ENCODE data around the gene SUDS3. TPM values are rescaled to one million over a fixed set of nuclear protein-coding genes. Genes with fewer than 3 reads are reported as not detected.

SUDS3 gene
- total and polyA plus RNA-seq, 12 donors, result 13.3 to 75.3 (median 27.5) TPM

DNA sequence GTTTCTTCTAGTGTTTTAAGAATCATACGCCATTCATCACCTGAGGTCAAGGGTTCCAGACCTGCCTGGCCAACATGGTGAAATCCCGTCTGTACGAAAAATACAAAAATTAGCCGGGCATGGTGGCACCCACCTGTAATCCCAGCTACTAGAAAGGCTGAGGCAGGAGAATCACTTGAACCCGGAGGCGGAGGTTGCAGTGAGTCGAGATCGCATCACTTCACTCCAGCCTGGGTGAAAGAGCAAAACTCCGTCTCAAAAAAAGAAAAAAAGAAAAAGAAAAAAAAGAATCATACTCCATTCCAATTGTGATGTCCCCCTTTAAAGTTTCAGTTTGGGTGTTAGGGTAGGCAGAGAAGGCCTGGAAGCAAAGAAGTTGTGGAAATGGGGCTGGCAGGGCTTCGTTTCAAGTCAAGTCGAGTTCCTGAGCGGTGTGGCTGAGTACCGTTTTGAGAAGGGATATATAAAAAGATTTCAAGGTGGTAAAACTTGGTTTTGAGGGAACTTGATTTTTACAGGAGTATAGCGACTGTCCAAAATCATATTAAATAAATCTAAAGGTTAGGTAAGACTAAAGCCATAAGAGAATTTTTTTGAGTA, 2.1 kb upstream of the SUDS3 start:
- DNase-seq, result no peak
- Histone ChIP-seq H3K27me3 (no peaks in the 10 kb centered on the region), H3K27ac (no peak overlapping the region), H3K4me1 (replicated peaks in 1 of 2) (peaks cover 0 to 44% of the 10 kb centered on the region in 2 donors), H3K9me3 (replicated peaks in 1 of 3) (no peaks in the 10 kb centered on the region), H3K36me3 (replicated peaks in 1 of 2) (no peaks in the 10 kb centered on the region), H3K4me3 (no peak overlapping the region)
- TF ChIP-seq, protein P1, sequence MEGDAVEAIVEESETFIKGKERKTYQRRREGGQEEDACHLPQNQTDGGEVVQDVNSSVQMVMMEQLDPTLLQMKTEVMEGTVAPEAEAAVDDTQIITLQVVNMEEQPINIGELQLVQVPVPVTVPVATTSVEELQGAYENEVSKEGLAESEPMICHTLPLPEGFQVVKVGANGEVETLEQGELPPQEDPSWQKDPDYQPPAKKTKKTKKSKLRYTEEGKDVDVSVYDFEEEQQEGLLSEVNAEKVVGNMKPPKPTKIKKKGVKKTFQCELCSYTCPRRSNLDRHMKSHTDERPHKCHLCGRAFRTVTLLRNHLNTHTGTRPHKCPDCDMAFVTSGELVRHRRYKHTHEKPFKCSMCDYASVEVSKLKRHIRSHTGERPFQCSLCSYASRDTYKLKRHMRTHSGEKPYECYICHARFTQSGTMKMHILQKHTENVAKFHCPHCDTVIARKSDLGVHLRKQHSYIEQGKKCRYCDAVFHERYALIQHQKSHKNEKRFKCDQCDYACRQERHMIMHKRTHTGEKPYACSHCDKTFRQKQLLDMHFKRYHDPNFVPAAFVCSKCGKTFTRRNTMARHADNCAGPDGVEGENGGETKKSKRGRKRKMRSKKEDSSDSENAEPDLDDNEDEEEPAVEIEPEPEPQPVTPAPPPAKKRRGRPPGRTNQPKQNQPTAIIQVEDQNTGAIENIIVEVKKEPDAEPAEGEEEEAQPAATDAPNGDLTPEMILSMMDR (IDR thresholded peaks at IDR 0.05), result no peak
- no peak for TF ChIP-seq POLR2A (IDR thresholded peaks at IDR 0.05)
- intact Hi-C loops (cut with DNase I), result loop anchor here in 1 of 2 donors (10.0 kb wide), 1 partner anchor 499 kb away; no protein-coding TSS in a partner anchor
- WGBS, 4 donors, result 91 to 94% (median 93%) methylated on average over 14 of the region's 14 CpGs

DNA sequence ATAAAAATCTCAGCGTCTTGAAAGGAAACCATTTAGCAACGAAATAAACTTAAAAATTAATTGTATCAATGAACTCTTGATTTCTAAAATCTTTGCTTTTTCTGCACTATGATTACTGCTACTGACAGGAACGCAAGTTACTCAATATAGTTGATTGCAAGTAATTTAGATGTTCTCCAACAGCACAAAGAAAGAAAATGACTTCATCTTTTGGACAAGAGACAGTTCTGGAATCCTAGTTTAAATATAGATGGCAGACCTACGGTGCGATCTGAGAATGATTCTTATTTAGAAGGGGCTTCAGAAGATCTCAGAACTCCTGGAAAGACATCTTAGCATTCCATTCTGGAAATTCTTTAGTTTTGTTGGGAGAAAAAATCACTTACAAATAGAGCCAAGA, 1.4 kb upstream of the SUDS3 start:
- peaks cover 0 to 1% of the 10 kb centered on the region in 2 donors for H3K36me3 ChIP-seq (replicated peaks in 1 of 2)
- no peaks in the 10 kb centered on the region for H3K9me3 ChIP-seq (replicated peaks in 1 of 3)
- 80 to 86% (median 85%) methylated on average over 5 of the region's 5 CpGs for WGBS, 4 donors
- H3K4me1 ChIP-seq (replicated peaks in 1 of 2), result peaks cover 0 to 40% of the 10 kb centered on the region in 2 donors
- H3K27ac ChIP-seq, result peak overlapping the region in 1 of 5 donors; percentile 96
- no peak overlapping the region for H3K4me3 ChIP-seq
- no peaks in the 10 kb centered on the region for H3K27me3 ChIP-seq
- DNase-seq, result no peak
- TF ChIP-seq POLR2A (IDR thresholded peaks at IDR 0.05), result no peak
- TF ChIP-seq, protein P1 (IDR thresholded peaks at IDR 0.05), result no peak
- intact Hi-C loops (cut with DNase I), result loop anchor here in 1 of 2 donors (5.0 to 10.0 kb wide), 2 partner anchors 193 to 500 kb away; no protein-coding TSS in a partner anchor

DNA sequence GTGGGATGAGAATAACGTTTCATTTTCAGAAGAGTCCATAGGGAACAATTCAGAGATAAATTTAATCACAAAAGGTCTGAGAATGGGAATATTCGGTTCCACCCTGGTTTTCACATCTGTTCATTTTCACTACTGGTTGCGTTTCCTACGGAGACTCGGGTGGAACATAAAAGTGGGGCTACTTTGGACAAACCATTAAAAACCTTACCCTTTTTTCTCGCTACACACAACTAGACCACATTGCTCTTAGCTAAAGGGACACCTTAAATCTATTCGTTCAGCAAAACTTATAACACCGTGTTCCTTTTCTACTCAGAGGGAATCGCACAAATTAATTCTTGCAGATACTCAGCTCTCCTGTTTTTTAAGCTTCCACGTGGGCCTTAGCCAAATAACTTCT, 1.0 kb upstream of the SUDS3 start:
- WGBS, 4 donors, result 72 to 85% (median 78%) methylated on average over 10 of the region's 10 CpGs

More for the DNA sequence above, 1.0 kb upstream of the SUDS3 start:
- Histone ChIP-seq H3K4me3 (peak overlapping the region in 1 of 4 donors; percentile 77), H3K36me3 (replicated peaks in 1 of 2) (peaks cover 0 to 6% of the 10 kb centered on the region in 2 donors), H3K27ac (peak overlapping the region in 1 of 5 donors; percentile 96), H3K4me1 (replicated peaks in 1 of 2) (peaks cover 0 to 36% of the 10 kb centered on the region in 2 donors), H3K27me3 (no peaks in the 10 kb centered on the region), H3K9me3 (replicated peaks in 1 of 3) (no peaks in the 10 kb centered on the region)
- DNase-seq, result no peak
- intact Hi-C loops (cut with DNase I), result loop anchor here in 1 of 2 donors (5.0 to 10.0 kb wide), 2 partner anchors 193 to 501 kb away; no protein-coding TSS in a partner anchor
- TF ChIP-seq, protein P1 (IDR thresholded peaks at IDR 0.05), result no peak
- TF ChIP-seq POLR2A (IDR thresholded peaks at IDR 0.05), result no peak

All from adrenal gland (tissue), 12 donors.